Caki2 (cell line): ENCODE measurements around the gene CD36. TPM values are rescaled to one million over a fixed set of nuclear protein-coding genes. Genes with fewer than 3 reads are reported as not detected.
A peak's percentile ranks its signal among the peaks of the same experiment; 100 is the strongest.

Source experiments
- DNase-seq: peaks from one replicate; pipeline ENCODE4 v3.0.0-alpha.2; 2015; ENCODE audit warnings: low read depth
- in situ Hi-C: cut with HindIII; loops from 2 replicates; pipeline ENCODE4 v1.10.0; 2016; ENCODE audit warnings: low sequenced_read_pairs, low pct_unique_long_range_greater_than_20kb, mixed read lengths
- total RNA-seq: library from RNA; depleted of rRNA; stranded (reverse); fragments of >200 nt; shearing (Covaris generic); gene quantifications from 2 replicates; pipeline ENCODE4 v1.2.3, GENCODE V29; 2014; ENCODE audit warnings: low replicate concordance; rRNA removed

The CD36 gene
- not detected in 2 replicates for total RNA-seq

DNA sequence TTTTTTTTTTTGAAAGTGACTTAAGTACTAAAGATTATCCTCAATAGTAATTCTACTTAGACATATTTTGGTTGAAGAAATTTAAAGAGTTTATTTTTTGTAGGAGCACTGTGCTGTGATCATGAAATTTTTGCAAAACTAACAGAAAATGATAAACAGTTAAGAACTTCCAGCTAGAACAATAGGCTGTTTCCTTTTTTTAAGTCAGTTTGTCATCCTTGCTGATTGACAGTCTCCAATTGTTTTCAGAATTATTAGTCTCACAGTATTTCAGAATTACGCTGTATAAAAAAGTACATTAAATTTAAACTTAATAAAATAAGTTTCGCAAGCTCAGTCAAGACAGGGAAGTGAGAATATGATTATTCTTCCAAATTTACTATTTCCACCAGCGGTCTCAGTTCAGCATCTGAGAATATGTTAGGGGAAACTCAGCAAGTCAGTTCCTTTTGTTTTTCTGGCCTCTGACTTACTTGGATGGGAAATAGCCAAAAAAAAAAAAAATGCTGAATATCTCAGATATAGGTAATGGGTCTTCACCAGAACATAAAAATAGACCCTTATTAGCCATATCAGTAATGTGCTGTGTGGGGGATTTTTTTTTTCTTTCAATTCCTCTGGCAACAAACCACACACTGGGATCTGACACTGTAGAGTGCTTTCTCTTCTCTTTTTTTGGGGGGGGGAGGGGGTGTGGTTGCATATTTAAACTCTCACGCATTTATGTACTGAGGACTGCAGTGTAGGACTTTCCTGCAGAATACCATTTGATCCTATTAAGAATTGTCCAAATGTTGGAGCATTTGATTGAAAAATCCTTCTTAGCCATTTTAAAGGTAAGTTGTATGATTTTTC, at the start of gene CD36:
Gene CD36 (plus strand): TSS at position 732 of the 855 bp plus-strand sequence. CDS start 8,099 bp downstream, outside the sequence.
- DNase-seq = no peak
- in situ Hi-C loops = no loop called here

DNA sequence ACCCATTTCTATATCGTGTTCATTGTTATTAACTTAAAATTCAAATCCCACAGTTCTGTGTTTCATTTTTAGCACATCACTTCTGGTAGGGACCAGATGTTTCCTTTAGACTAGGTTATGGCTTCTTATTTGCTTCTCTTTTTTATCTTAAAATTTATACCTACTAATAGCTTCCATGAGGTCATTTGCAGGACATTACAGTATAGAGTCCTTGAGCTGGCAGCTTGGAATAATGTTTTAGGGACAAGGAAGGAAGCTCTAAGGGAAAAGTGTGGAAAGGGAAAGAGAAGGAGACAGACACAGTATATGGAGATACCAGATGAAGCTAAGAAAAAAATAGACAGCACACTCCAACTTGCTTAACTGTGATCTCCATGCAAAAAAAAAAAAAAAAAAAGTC, 48.8 kb upstream of the CD36 start:
- no peak for DNase-seq
- in situ Hi-C loops = no loop called here

GRCh38 chr7:80591654-80592053, 46.8 kb upstream of the CD36 start:
- in situ Hi-C loops = no loop called here
- DNase-seq = no peak

DNA sequence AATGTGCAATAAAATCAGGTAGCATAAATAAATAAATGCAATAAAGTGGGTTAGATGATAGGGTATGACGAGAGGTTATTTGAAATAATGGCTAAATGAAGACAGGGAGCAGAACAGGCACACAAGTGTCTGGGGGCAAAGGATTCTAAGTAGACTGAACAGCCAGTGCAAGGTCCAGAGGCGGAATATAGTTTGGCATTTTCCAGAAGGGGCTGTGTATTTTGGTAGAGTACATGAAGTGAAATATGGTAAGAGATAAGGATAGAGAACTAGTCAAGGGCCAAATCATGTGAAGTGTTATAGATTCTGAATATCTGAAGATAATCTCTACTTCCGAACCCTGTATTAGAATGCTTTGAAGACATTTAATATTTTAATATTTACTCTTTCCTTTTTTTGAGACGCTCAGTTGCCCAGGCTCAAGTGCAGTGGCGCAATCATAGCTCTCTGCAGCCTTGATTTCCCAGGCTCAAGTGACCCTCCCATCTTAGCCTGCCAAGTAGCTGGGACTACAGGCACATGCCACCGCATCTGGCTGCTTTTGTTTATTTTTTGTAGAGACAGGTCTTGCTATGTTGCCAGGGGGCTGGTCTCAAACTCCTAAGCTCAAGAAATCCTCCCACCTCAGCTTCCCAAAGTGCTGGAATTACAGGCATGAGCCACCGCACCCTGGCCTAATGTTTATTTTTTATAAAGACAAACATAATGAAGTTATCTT, 44.4 kb upstream of the CD36 start:
- in situ Hi-C loops = no loop called here
- DNase-seq = no peak

DNA sequence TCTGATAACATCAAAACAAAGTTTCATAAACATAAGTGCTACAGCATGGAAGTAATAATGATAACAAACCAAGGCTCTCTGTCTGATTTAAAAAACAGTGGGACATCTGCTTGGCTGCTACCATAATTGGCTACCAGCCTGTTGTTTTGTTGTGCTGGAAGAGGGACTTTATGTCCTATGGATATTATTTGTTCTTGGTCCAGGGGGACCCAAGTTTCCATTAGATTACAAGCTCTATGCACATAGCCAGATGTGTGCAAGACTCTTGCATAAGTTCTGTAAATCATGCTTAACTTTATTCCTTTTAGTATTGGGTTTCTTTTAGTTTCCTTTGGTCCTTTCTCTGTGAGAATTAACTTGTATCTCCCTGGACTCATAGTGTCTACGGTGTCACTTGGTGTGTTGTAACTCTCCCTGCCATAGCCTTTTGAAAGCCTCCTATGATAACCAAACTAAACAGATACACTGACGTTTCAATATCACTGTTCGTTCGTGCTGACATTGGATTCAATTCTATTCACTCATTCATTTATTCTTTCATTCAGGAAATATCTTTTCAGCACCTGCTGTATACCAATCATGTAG, 41.4 kb upstream of the CD36 start:
- no peak for DNase-seq
- in situ Hi-C loops = no loop called here

- no peak for DNase-seq
- in situ Hi-C loops = no loop called here
Observed at GRCh38 chr7:80597875-80598274, 40.6 kb upstream of the CD36 start.

DNA sequence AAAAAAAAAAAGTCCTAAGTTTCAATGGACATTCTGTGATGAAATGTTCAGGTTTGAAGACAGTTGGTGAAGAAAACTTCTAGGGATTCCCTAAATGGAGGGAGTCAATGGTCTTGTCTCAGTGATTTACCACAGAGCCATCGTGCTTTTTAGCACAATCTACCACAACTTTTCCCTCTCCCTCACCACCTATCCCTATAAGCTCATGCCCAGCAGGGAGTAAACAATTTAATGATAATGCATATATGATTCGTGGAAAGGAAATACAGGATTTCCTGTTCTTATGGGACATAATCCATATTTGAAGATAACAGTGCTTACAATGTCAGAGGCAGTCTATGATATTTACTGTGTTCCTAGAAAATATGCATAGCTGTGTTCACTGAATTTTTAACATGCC, 38.4 kb upstream of the CD36 start:
- DNase-seq = no peak
- in situ Hi-C loops = no loop called here

- in situ Hi-C loops = no loop called here
- no peak for DNase-seq
Observed at GRCh38 chr7:80601999-80602398, 36.4 kb upstream of the CD36 start.

- in situ Hi-C loops = no loop called here
Observed at GRCh38 chr7:80603940-80604339, 34.5 kb upstream of the CD36 start.

GRCh38 chr7:80604436-80604835, 34.0 kb upstream of the CD36 start:
- no peak for DNase-seq
- in situ Hi-C loops = no loop called here

More at GRCh38 chr7:80603940-80604339, 34.5 kb upstream of the CD36 start:
- no peak for DNase-seq

DNA sequence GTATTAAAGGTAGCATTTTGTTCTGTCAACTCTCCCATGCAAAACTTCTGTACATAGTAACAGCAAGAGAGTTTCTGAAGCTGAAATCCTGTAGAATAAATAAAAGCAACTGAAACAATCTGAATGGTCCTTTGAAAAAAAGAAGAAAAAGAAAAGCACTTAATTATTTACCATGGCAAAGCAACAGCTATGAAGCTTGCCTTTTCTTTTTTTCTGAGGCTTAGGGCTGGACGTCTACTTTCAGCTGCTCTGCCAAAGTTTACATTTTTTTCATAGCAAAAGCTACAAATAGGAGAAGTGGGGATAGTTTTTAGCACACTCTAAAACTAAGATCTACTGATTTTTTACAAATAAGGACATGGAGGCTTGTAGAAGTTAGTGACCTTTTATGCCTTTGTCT, 31.3 kb upstream of the CD36 start:
- in situ Hi-C loops = no loop called here
- no peak for DNase-seq

DNA sequence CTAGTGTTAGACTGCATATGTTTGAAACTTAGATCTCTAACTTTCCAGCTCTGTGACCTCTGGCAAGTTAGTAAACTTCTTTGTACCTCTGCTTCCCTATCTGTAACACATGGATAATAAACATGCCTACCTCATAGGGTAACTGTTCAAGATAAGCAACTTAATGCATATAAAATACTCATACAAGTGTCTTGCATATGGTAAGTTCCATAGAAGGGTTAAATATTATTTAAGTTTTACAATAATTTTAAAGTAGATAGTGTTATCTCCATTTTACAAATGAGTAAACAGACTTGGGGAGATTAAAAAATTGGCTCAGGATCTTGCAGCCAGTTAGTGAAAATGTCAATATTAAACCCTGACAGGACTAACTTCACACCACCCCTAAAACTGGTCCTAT, 30.1 kb upstream of the CD36 start:
- DNase-seq = no peak
- in situ Hi-C loops = no loop called here

GRCh38 chr7:80609751-80610150, 28.7 kb upstream of the CD36 start:
- DNase-seq = no peak
- in situ Hi-C loops = no loop called here

DNA sequence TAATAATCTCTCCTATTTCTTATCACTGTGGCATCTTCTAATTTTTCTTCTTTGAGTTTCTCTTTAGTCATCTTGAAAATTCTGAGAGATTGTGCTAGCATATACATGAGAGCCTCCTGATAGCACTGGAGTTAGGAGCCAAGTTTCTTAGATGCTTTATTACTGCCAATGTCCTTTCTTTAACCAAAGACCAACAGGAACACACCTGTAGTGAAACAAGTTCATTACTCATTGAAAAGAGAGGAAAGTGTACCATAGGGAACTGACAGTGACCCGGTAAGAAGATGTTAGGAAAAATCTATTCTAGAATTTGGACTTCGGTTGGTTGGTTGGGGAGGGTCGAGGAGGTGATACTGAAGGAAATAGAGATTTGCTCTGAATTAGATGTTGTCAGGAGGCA, 27.1 kb upstream of the CD36 start:
- peak; percentile 4 for DNase-seq
- in situ Hi-C loops = no loop called here

DNA sequence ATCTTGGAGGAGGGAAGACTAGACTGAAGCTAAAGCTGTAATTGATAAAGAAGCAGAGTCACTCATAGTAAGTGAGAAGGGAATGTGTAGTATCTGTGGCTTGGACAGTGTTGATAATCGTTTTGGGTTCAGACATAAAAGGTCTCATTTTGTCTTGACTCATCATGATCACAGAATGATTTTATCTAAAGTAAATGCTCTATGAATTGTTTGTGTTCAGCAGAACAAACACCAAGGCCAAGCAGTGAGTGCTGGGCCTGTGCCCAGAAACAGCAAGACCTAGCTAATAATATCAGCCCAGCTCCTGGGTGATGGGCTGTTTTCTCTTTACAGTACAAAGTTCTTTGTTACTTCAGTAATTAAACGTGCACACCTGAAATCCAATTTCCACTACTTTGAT, 26.7 kb upstream of the CD36 start:
- peak; percentile 10 for DNase-seq
- in situ Hi-C loops = no loop called here

DNA sequence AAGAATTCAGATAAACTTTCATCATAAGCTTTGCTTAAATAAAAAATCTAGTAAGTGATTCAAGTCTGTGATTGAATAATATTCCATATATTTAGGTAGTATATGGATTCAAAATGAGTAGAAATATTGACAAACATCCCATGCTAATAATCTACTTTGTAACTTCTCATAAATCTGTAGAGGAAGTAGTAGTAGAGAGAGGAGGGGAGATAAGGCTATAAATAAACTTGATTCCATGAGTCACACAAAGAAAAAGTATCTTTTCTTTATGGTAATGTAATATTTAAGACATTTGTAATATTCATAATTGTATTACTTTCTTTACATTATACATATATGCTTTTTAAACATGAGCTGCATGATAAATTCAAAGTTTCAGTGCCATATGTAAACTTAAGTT, 25.6 kb upstream of the CD36 start:
- no peak for DNase-seq
- in situ Hi-C loops = no loop called here

GRCh38 chr7:80613519-80613918, 24.9 kb upstream of the CD36 start:
- no peak for DNase-seq
- in situ Hi-C loops = no loop called here

- no peak for DNase-seq
Observed at GRCh38 chr7:80614851-80615271, 23.6 kb upstream of the CD36 start.

GRCh38 chr7:80618096-80618495, 20.3 kb upstream of the CD36 start:
- no peak for DNase-seq
- in situ Hi-C loops = no loop called here

More at GRCh38 chr7:80614851-80615271, 23.6 kb upstream of the CD36 start:
- in situ Hi-C loops = no loop called here
